T-helper 17 cell (primary cell): Measurements from ENCODE around the gene GRIK3. TPM values are rescaled to one million over a fixed set of nuclear protein-coding genes. Genes with fewer than 3 reads are reported as not detected.

Experiments used
- ATAC-seq: fragments of 150-1000 bp; cut with Tn5 transposase; 2 replicates; pipeline ENCODE4 v1.10.0; 2021; ENCODE audit warnings: mild to moderate bottlenecking, moderate library complexity
- DNase-seq, 3 donors: peaks; one replicate each; pipeline versions ENCODE4 v3.0.0 to v3.0.0-alpha.2; 2020 to 2021
- H3K9me3 ChIP-seq: one replicate; pipeline ENCODE4 v1.7.0; 2013; ENCODE audit warnings: low read length, mild to moderate bottlenecking; ENCODE audit not compliant: control insufficient read depth, poor library complexity, severe bottlenecking
- H3K27ac Mint-ChIP-seq: one replicate; pipeline ENCODE4 v1.8.0; 2022; ENCODE audit warnings: mild to moderate bottlenecking, moderate library complexity, mixed read lengths
- H3K27me3 Mint-ChIP-seq: one replicate; pipeline ENCODE4 v1.8.0; 2022; ENCODE audit warnings: mixed read lengths
- H3K36me3 Mint-ChIP-seq: one replicate; pipeline ENCODE4 v1.8.0; 2022; ENCODE audit warnings: low read depth, mixed read lengths
- H3K4me1 Mint-ChIP-seq: one replicate; pipeline ENCODE4 v1.8.0; 2022; ENCODE audit warnings: mild to moderate bottlenecking, mixed read lengths
- H3K4me3 Mint-ChIP-seq: one replicate; pipeline ENCODE4 v1.8.0; 2022; ENCODE audit warnings: mild to moderate bottlenecking, moderate library complexity, mixed read lengths
- total RNA-seq, 4 donors: library from RNA in 2 of 4; stranded (reverse) in 2 of 4; gene quantifications; one replicate each; pipeline ENCODE4 v1.2.3 and lab custom pipeline; 2022 to 2026

The GRIK3 gene
- total RNA-seq, 2 donors from 2014 or later: not detected

GRCh38 chr1:36843906-36844610 is 190.3 kb downstream of the GRIK3 start:
- Mint-ChIP-seq H3K4me1 (no peaks in the 10 kb centered on the region), H3K36me3 (no peaks in the 10 kb centered on the region), H3K4me3 (no peak overlapping the region), H3K27me3 (peaks cover 39% of the 10 kb centered on the region), H3K27ac (no peak overlapping the region)
- ATAC-seq: no peak
- no peak for DNase-seq
- no peaks in the 10 kb centered on the region for H3K9me3 ChIP-seq

DNA sequence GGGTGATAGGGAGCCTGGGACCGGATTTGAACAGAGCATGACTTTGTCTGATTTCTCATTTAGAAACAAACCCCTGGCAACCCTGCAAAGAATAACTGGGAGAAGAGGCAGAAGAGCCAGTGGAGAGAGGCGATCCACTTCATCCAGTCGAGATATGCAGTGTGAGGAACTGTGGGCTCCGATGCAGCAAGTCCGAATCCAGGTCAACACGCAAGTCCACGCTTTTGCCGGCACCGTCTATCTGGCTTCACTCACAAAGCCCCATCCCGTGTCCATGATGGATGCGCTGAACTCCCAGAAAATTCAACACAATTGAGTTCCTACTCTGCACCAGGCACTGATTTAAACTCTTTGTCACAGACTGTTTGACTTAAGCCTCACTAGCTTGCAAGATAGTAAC is 191.3 kb downstream of the GRIK3 start:
- no peaks in the 10 kb centered on the region for H3K9me3 ChIP-seq
- peaks cover 41% of the 10 kb centered on the region for H3K27me3 Mint-ChIP-seq
- H3K27ac Mint-ChIP-seq: no peak overlapping the region
- no peaks in the 10 kb centered on the region for H3K4me1 Mint-ChIP-seq
- ATAC-seq (no peak), DNase-seq (no peak)
- H3K36me3 Mint-ChIP-seq: no peaks in the 10 kb centered on the region
- H3K4me3 Mint-ChIP-seq: no peak overlapping the region

DNA sequence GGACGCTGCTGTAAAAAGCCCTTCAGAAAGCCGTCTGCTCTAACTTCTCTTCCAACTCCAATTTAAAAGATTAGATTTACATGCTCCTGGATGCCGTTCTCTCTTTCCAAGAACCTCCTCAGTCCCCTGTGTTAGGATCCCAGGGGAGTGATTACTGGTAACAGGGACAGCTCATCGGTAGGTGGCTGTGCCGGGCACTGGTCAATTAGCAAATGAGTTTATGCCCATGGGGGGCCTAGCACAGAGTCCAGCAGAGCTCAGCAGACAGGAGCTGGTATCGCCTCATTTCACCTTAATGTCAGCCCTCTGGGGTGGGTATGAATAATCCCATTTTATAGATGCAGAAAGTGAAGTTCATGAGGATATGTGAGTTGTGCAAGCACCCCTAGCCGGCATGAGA is 191.9 kb downstream of the GRIK3 start:
- ATAC-seq (no peak), DNase-seq (no peak)
- Mint-ChIP-seq H3K4me1 (no peaks in the 10 kb centered on the region), H3K27me3 (peaks cover 47% of the 10 kb centered on the region), H3K27ac (no peak overlapping the region), H3K36me3 (no peaks in the 10 kb centered on the region), H3K4me3 (no peak overlapping the region)
- H3K9me3 ChIP-seq: no peaks in the 10 kb centered on the region

DNA sequence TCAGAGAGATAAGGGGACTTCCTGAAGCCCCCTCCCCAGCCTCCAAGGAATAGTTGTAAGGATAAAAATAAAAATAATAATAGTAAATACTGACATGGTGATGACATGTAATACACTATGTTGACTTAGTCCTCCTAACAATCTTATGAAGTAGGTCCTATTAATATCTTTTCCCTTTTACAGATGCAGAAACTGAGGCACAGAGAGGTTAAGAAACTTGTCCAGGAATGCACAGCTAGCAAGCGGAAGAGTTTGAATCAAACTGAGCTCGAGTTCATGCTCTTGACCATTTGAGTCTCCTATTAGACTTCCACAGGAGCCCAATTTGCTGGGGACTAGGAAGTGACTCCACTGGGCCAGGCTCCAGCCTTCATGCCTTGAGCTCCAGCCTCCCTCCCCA is 194.8 kb downstream of the GRIK3 start:
- Mint-ChIP-seq H3K27ac (no peak overlapping the region), H3K36me3 (no peaks in the 10 kb centered on the region), H3K4me1 (no peaks in the 10 kb centered on the region), H3K27me3 (peaks cover 62% of the 10 kb centered on the region), H3K4me3 (no peak overlapping the region)
- no peaks in the 10 kb centered on the region for H3K9me3 ChIP-seq
- ATAC-seq (no peak), DNase-seq (no peak)

DNA sequence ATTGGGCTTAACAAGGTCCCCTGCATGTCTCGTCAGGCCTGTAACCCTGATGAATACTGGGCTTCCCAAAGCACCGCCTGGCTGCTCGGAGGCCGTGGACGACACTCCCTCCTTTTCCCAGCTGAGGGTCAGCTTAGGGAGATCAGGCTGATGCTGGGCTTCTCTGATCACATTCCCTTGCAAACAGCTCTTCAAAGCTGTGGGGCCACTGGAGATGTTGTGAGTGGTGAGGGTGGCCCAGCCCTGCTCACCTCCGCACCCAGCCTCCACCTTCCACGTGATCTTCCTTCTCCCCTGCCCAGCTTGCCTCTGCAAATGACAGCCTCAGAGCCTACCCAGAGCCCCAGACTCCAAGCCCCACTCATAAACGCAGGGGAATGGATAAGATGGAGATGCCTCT is 195.4 kb downstream of the GRIK3 start:
- Mint-ChIP-seq H3K36me3 (no peaks in the 10 kb centered on the region), H3K4me3 (no peak overlapping the region), H3K27ac (no peak overlapping the region), H3K4me1 (no peaks in the 10 kb centered on the region), H3K27me3 (peaks cover 65% of the 10 kb centered on the region)
- DNase-seq (no peak), ATAC-seq (no peak)
- no peaks in the 10 kb centered on the region for H3K9me3 ChIP-seq

DNA sequence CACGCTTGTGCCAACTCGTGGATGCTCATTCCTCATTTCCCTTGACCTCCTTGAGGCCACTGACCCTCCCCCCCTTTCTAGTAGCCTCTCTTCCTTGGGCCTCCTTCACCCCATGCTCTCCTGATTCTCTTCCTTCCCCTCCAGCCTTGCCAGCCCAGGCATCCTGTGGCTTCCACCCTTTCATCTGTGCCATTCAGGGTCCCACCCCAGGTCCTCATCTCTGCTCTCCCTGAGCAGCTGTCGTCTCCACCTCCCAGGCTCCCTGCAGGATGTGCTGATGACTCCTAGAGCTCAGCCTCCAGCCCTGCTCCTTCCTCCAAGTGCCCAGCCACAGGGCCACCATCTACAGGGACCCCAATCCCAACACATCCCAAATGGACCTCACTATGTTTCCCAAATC is 197.4 kb downstream of the GRIK3 start:
- no peak overlapping the region for H3K27ac Mint-ChIP-seq
- H3K9me3 ChIP-seq: no peaks in the 10 kb centered on the region
- DNase-seq (no peak), ATAC-seq (no peak)
- H3K36me3 Mint-ChIP-seq: no peaks in the 10 kb centered on the region
- H3K4me3 Mint-ChIP-seq: no peak overlapping the region
- H3K27me3 Mint-ChIP-seq: peaks cover 69% of the 10 kb centered on the region
- H3K4me1 Mint-ChIP-seq: peaks cover under 1% of the 10 kb centered on the region

- Mint-ChIP-seq H3K27ac (no peak overlapping the region), H3K4me1 (peaks cover 2% of the 10 kb centered on the region), H3K4me3 (no peak overlapping the region), H3K27me3 (peaks cover 69% of the 10 kb centered on the region), H3K36me3 (no peaks in the 10 kb centered on the region)
- ATAC-seq (no peak), DNase-seq (no peak)
- H3K9me3 ChIP-seq: no peaks in the 10 kb centered on the region
Measured at GRCh38 chr1:36836196-36836883, 198.0 kb downstream of the GRIK3 start.

DNA sequence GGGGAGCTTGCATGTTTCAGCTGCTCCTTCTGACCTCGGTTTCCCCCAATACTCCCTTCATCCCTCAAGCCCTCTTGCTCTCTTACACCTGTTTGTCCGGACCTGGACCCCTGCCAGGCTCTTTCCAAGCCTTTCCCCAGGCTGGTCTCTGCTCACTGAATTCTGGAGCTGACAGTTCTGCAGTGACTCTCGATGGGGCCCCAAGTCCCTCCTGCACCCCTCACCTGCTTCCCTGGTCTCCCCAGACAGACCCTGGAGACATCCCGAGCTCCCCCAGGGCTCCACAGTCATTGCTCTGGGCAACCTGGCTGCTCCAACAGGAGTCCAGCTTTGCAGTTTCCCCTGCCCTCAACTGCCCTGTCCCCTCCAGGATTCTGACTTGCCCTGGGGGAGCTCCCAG is 198.6 kb downstream of the GRIK3 start:
- H3K4me3 Mint-ChIP-seq: no peak overlapping the region
- H3K27ac Mint-ChIP-seq: no peak overlapping the region
- peaks cover 64% of the 10 kb centered on the region for H3K27me3 Mint-ChIP-seq
- H3K4me1 Mint-ChIP-seq: peaks cover 2% of the 10 kb centered on the region
- ATAC-seq: no peak
- DNase-seq: no peak
- H3K9me3 ChIP-seq: no peaks in the 10 kb centered on the region
- no peaks in the 10 kb centered on the region for H3K36me3 Mint-ChIP-seq

DNA sequence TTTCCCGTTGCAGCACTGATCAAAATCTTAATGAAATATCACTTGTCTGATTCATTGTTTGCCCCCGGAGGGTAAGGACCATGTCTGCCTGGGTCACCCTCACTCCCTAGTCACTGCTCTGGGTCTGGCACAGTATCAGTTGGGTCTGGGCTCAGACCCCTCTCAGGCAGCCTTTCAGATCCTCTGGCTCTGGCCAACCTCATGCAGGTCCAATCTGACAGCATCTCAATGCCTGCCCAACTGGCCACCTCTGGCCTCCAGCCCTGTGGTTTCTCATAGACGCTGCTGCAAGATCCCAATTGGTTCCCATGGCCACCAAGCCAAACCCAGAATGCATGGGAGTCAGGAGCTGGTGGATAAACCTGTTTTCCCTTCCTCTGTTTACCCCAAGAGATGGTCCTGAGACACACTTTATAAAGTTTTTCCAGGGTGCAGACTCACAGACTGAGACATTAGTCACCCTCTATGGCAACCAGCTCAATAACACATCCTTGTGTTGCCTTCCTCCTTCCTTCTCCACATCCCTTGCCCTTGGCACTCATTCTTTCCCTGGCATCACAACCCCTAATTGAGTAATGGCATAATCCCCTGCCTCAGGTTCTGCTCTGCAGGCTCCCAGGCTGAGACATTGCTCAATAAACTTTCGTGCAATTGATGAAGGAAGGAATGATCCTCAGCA is 199.2 kb downstream of the GRIK3 start:
- no peaks in the 10 kb centered on the region for H3K36me3 Mint-ChIP-seq
- no peak overlapping the region for H3K4me3 Mint-ChIP-seq
- H3K27ac Mint-ChIP-seq: no peak overlapping the region
- peaks cover 67% of the 10 kb centered on the region for H3K27me3 Mint-ChIP-seq
- no peaks in the 10 kb centered on the region for H3K9me3 ChIP-seq
- no peak for DNase-seq
- peaks cover 2% of the 10 kb centered on the region for H3K4me1 Mint-ChIP-seq
- ATAC-seq: no peak

- DNase-seq (no peak), ATAC-seq (no peak)
- Mint-ChIP-seq H3K27ac (no peak overlapping the region), H3K27me3 (peaks cover 68% of the 10 kb centered on the region), H3K4me3 (no peak overlapping the region), H3K36me3 (no peaks in the 10 kb centered on the region), H3K4me1 (peaks cover 2% of the 10 kb centered on the region)
- H3K9me3 ChIP-seq: no peaks in the 10 kb centered on the region
Measured at GRCh38 chr1:36834586-36834985, 199.7 kb downstream of the GRIK3 start.

DNA sequence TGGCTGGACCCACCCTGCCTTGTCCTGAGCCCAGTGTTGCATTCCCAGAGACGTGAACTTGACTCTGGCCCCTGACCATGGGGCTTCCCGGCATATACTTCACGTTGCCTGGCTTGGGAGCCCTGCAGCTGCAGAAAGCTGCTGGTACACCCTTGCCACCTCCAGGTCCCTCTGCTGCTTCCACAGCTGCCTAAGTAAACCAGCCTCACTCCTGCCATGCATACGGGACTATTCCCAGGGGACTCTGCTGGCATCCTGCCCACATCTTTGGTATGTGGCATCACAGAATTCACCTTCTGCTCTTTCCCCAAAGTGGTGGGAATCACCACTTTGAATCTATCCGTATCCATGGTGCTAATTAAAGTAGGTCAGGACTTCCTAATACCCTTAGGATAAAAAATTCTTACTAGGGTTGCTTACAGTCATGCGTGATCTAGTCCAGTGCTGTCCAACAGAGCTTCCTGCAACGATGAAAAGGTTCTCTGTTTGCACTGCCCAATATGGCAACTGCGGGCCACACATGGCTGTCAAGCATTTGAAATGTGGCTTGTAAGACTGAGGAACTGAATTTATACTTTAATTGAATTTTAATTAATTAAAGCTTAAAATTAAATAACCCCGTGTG is 203.0 kb downstream of the GRIK3 start:
- DNase-seq (no peak), ATAC-seq (no peak)
- Mint-ChIP-seq H3K4me3 (no peak overlapping the region), H3K4me1 (peaks cover 2% of the 10 kb centered on the region), H3K36me3 (no peaks in the 10 kb centered on the region), H3K27me3 (peaks cover 47% of the 10 kb centered on the region), H3K27ac (no peak overlapping the region)
- H3K9me3 ChIP-seq: no peaks in the 10 kb centered on the region

DNA sequence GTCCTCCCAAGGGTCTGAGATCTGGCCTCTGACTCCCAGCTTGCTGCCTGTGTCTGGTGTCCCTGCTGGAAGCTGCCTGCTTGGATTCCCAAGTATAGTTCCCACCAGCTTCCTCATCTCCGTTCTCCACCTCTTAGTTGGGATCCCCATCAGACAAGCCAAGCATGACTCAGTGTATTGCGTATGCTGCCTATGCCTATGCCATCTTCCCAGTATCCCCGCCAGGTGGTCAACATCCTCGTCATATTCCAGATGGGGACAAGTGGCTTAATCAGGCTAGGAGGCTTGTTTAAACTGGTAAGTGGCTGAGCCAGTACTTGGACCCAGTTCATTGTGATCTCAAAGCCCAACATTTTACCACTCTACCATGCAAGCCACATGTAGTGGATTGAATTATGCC is 204.4 kb downstream of the GRIK3 start:
- ATAC-seq (no peak), DNase-seq (no peak)
- Mint-ChIP-seq H3K27ac (no peak overlapping the region), H3K27me3 (peaks cover 39% of the 10 kb centered on the region), H3K4me3 (no peak overlapping the region), H3K36me3 (no peaks in the 10 kb centered on the region), H3K4me1 (peaks cover 2% of the 10 kb centered on the region)
- H3K9me3 ChIP-seq: no peaks in the 10 kb centered on the region

DNA sequence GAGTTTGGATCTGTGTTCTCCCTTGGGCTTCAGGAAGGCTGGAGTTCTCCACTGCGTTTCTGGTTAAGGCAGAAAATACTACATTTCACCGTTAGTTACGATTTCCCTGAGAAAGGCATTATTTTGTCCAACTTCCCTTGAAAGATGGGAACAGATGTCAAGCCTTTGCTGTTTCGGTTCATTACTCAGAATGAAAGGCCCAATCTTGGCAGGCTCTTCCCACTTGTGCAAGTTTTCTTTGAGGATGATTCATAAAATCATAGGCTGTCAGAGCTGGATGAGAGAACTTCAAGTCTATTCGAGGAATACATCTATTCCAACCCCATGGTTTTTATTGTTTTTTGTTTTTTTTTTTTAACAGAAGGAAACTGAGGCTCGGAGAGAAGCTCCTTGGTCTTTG is 205.2 kb downstream of the GRIK3 start:
- ATAC-seq: no peak
- Mint-ChIP-seq H3K36me3 (no peaks in the 10 kb centered on the region), H3K4me1 (peaks cover 2% of the 10 kb centered on the region), H3K27ac (no peak overlapping the region), H3K4me3 (no peak overlapping the region), H3K27me3 (peaks cover 43% of the 10 kb centered on the region)
- no peak for DNase-seq
- H3K9me3 ChIP-seq: no peaks in the 10 kb centered on the region
